HG03045 (cell line): Measurements from ENCODE around the gene FNDC10.

ENCODE experiments used
- ATAC-seq: cut with Tn5 transposase; IDR thresholded peaks from one replicate; pipeline ENCODE4 v1.9.1; 2021; ENCODE audit warnings: mild to moderate bottlenecking, moderate library complexity; ENCODE audit not compliant: unreplicated experiment

FNDC10 gene

DNA sequence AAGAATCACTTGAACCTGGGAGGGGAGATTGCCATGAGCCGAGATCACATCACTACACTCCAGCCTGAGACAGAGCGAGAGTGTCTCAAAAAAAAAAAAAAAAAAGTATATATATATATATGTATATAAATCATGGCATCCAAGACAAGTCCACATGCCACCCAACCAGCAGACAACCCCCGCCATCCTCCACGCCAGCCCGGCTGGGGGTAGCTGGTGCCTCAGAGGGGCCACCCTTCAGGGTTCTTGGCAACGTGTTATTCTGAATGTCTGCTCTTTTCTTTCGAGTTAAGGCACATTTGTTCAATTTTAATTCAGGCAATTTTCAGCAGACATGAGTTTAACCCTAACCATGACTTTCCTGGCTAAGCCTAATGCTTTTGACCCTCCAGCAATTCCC, 49.8 kb downstream of the FNDC10 start:
- no peak for ATAC-seq

DNA sequence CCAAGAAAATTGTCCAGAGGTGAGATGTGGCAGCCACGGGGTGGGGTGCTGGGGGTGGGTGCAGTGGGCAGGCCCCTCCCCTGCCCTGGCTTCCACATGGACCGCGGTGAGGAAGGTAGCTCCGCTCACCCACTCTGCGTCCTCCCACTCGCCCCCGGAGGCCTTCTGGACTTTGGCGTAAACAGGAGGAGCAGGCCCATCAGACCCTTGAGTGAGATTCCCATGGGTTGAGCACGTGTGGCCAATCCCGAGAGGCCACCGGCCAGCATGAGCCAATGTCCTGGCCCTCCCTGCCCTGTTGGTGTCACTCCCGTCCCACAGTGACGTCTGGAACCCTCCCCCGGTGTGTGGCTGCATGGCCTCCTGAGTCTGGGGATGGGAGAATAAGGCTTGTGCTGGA, 51.3 kb downstream of the FNDC10 start:
- ATAC-seq, result no peak
